Activated naive CD8-positive, alpha-beta T cell treated with anti-CD3 and anti-CD28 coated beads, Interleukin-2, amount 10 ng/mL, durations not matched to agents 7 days and 5 days (primary cell): ENCODE data around the gene DPM2. TPM values are rescaled to one million over a fixed set of nuclear protein-coding genes. Genes with fewer than 3 reads are reported as not detected.

Experiments used
- ATAC-seq: fragments of 150-1000 bp; cut with Tn5 transposase; one replicate; pipeline ENCODE4 v1.10.0; 2021; ENCODE audit warnings: low read depth, moderate library complexity
- POLR2A ChIA-PET: fragments of 350-600 bp; sonication (Branson Sonifier 250); formaldehyde crosslinking; loops from one replicate; lab custom pipeline; 2021; ENCODE audit warnings: antibody characterized with exemption; lab: Charles Lee
- DNase-seq: peaks from one replicate; pipeline ENCODE4 v3.0.0; 2021
- H3K27ac Mint-ChIP-seq: one replicate; pipeline ENCODE4 v1.8.0; 2022; ENCODE audit warnings: mild to moderate bottlenecking, mixed read lengths
- H3K27me3 Mint-ChIP-seq: one replicate; pipeline ENCODE4 v1.8.0; 2022; ENCODE audit warnings: mild to moderate bottlenecking, moderate library complexity, mixed read lengths
- H3K36me3 Mint-ChIP-seq: one replicate; pipeline ENCODE4 v1.8.0; 2021; ENCODE audit warnings: mild to moderate bottlenecking, mixed read lengths
- H3K4me1 Mint-ChIP-seq: one replicate; pipeline ENCODE4 v1.8.0; 2021; ENCODE audit warnings: mixed read lengths
- H3K4me3 Mint-ChIP-seq: one replicate; pipeline ENCODE4 v1.8.0; 2022; ENCODE audit warnings: mild to moderate bottlenecking, moderate library complexity, mixed read lengths
- H3K9me3 Mint-ChIP-seq: one replicate; pipeline ENCODE4 v1.8.0; 2021; ENCODE audit warnings: mixed read lengths
- total RNA-seq, 2 experiments: library from RNA; stranded (reverse); gene quantifications; one replicate each; pipeline ENCODE4 v1.2.3, GENCODE V29; 2021

DPM2 gene
- total RNA-seq, 2 experiments from 2014 or later: 49.2 to 54.2 TPM

DNA sequence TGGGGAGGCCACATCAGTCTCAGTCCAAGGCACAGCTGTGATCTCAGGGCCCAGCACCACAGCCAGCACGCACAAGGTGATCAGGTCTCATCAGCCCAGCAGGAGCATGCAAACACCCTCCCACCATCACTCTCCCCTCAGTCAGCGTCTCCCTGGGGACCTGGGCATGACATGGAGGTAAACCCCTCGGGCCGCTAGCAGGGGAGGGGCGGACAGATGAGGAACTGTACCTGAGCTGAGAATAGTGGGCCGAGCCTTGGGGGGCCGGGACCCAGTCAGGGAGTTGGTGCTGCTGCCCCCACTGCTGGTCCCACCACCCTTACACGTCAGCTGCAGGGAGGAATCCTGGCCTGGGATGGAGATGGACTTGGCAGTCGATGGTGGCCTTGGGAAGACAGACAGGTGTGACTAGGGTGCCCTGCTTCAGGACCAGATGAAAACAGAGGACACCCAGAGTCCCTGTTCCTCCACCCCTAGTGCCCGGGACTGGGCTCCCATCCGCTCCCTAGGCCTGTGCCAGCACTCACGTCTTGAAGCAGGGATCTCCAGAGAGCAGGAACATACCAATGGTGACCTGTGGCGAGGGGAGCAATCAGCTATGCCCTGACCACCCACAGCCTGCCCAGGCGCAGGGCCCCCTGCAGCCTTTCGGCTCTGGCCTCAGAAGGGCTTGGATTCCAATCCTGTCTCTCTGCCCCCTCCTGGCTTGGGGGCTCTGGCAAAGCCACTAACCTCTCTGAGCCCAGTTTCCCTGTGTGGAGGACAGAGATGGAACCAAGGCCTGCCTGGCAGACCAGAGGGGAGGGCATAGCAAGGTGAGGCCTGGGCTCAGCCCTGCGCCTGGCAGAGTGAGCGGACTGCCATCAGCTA is 10.4 kb upstream of the DPM2 start:
- Mint-ChIP-seq H3K36me3 (peaks cover 17% of the 10 kb centered on the region), H3K4me3 (no peak overlapping the region), H3K27me3 (no peaks in the 10 kb centered on the region), H3K4me1 (peaks cover 36% of the 10 kb centered on the region), H3K9me3 (no peaks in the 10 kb centered on the region), H3K27ac (peak overlapping the region; percentile 68)
- ATAC-seq (no peak), DNase-seq (no peak)
- POLR2A ChIA-PET: interaction anchor here (1.7 kb wide), 1 partner anchor 82 kb away, joined by 7 read pairs; no protein-coding TSS in a partner anchor

DNA sequence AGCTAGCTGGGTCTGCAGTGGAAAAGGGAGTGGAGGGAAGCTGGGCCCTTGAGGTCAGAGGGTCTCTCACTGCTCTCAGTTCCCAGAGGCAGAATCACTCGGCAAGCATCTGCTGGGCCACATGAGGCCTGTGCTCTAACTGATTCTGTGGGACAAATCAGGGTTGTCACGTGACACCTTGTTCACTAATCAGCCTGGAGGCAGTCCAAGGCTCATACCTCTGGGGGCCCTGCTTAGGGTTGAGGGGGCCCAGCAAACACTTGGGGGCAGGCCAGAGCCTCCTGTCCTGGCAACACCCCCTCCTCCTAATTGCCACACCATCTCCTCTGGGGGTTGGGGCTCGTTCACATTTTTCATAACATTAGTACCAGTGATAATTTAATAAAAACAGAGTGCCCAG is 9.1 kb upstream of the DPM2 start:
- no peak for ATAC-seq
- Mint-ChIP-seq H3K4me1 (peaks cover 32% of the 10 kb centered on the region), H3K27ac (no peak overlapping the region), H3K27me3 (no peaks in the 10 kb centered on the region), H3K36me3 (peaks cover 23% of the 10 kb centered on the region), H3K4me3 (no peak overlapping the region), H3K9me3 (no peaks in the 10 kb centered on the region)
- POLR2A ChIA-PET: interaction anchor here (0.8 to 1.0 kb wide), 2 partner anchors 9 to 29 kb away, joined by 3 to 4 read pairs; no protein-coding TSS in a partner anchor
- DNase-seq: no peak

DNA sequence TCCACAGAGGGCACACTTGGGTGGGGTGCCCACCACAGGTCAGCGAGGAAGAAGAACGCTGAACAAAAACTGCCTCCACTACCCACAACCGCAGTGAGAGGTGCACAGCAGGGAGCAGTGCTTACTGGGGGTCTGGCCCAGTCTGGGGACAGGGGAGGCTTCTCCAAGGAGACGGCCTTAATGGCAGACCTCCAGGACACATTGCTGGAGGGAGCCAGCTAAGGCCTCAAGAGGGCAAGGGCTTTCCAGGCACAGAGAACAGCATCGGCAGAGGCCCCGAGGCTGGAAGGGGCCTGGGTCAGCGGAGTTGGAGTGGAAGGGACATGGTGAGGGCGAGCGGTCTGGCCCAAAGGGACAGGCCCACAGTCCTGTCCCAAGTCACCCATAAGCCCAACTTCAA is 8.3 kb upstream of the DPM2 start:
- Mint-ChIP-seq H3K4me3 (no peak overlapping the region), H3K9me3 (no peaks in the 10 kb centered on the region), H3K27me3 (no peaks in the 10 kb centered on the region), H3K27ac (no peak overlapping the region), H3K4me1 (peaks cover 27% of the 10 kb centered on the region), H3K36me3 (peaks cover 21% of the 10 kb centered on the region)
- POLR2A ChIA-PET: interaction anchor here (0.8 to 1.0 kb wide), 2 partner anchors 9 to 30 kb away, joined by 3 to 4 read pairs; no protein-coding TSS in a partner anchor
- DNase-seq (no peak), ATAC-seq (no peak)

DNA sequence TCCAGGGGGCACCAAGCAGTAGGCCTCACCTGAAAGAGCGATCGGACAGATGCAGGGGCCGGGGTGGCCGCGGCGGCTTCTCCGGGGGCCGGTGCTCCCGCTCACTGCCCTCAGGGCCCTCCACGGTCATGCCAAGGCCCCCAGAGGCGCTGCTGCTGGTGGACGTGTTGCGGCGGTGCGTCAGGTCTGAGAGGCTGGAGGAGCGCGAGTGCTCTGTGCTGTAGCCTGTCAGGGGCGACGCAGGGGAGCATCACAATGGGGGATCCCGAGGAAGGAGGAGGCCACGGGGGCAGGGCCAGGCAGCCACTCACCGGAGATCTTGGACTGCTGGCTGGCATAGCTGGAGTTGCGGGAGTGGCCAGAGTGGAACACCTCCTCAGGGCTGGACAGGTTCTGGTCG is 7.7 kb upstream of the DPM2 start:
- H3K27me3 Mint-ChIP-seq: no peaks in the 10 kb centered on the region
- H3K27ac Mint-ChIP-seq: no peak overlapping the region
- ATAC-seq: no peak
- H3K9me3 Mint-ChIP-seq: no peaks in the 10 kb centered on the region
- POLR2A ChIA-PET: interaction anchor here (2.2 kb wide), 1 partner anchor 89 kb away, joined by 11 read pairs; no protein-coding TSS in a partner anchor
- DNase-seq: no peak
- no peak overlapping the region for H3K4me3 Mint-ChIP-seq
- peaks cover 23% of the 10 kb centered on the region for H3K4me1 Mint-ChIP-seq
- peaks cover 18% of the 10 kb centered on the region for H3K36me3 Mint-ChIP-seq

DNA sequence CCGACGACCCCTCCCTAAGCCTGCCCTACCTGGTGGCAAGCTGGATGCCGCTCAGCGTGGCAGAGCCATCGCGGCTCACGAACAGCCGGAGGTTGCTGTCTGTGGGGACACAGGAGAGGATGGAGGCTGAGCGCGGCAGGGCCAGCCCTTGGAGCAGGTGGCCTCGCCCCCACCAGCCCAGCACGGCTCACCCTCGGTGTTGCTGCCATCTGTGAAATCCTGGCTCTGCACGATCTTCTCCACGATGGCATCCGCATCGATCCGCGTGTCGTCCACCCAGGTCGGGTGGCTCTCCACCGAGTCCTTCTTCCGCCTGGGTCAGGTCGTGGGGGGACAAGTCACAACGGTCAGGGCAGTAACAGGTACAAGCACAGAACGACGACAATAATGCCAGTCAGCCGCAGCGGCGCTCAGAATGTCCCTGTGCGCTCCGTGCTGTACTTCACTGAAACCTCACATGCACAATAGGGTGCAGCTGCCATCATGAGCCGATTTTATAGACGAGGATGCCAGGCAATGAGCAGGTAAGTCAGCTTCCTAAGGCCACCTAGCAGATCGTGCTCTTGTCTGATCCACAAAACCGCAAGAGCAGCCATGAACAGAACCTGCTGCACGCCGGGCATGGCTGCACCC is 7.0 kb upstream of the DPM2 start:
- Mint-ChIP-seq H3K9me3 (no peaks in the 10 kb centered on the region), H3K4me3 (no peak overlapping the region), H3K27ac (peak overlapping the region; percentile 58), H3K4me1 (peaks cover 18% of the 10 kb centered on the region), H3K36me3 (peaks cover 15% of the 10 kb centered on the region), H3K27me3 (no peaks in the 10 kb centered on the region)
- DNase-seq (no peak), ATAC-seq (no peak)
- POLR2A ChIA-PET: interaction anchor here (1.3 to 2.2 kb wide), 2 partner anchors 31 to 89 kb away, joined by 3 to 11 read pairs; no protein-coding TSS in a partner anchor

DNA sequence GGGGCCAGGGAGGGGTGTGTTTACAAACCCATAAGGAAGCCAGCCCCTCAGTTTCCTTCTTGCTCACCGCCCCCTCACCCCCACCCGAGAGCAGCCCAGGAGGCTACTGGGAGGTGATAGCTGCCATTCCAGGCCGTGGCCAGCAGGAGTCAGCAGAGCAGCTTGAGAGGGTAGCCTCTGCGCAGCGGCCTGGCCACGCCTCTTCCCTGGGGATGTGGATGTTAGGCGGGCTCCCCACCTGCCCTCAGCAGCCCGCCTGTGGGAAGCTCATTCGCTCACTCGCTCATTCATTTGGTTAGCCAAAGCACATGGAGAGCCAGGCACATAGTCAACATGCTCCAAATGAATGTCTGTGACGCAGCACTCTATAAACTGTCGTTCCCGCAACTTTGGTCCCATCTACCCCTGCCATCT is 6.1 kb upstream of the DPM2 start:
- Mint-ChIP-seq H3K4me3 (no peak overlapping the region), H3K27ac (peak overlapping the region; percentile 52), H3K36me3 (peaks cover 15% of the 10 kb centered on the region), H3K27me3 (no peaks in the 10 kb centered on the region), H3K9me3 (no peaks in the 10 kb centered on the region), H3K4me1 (peaks cover 13% of the 10 kb centered on the region)
- POLR2A ChIA-PET: interaction anchor here (0.5 to 2.5 kb wide), 7 partner anchors 27 to 168 kb away, joined by 3 to 11 read pairs (median 4); partner anchors contain the start of genes EEIG1, NAIF1, SLC25A25 and ST6GALNAC4
- peak; percentile 82 for DNase-seq
- peak; percentile 68 for ATAC-seq

DNA sequence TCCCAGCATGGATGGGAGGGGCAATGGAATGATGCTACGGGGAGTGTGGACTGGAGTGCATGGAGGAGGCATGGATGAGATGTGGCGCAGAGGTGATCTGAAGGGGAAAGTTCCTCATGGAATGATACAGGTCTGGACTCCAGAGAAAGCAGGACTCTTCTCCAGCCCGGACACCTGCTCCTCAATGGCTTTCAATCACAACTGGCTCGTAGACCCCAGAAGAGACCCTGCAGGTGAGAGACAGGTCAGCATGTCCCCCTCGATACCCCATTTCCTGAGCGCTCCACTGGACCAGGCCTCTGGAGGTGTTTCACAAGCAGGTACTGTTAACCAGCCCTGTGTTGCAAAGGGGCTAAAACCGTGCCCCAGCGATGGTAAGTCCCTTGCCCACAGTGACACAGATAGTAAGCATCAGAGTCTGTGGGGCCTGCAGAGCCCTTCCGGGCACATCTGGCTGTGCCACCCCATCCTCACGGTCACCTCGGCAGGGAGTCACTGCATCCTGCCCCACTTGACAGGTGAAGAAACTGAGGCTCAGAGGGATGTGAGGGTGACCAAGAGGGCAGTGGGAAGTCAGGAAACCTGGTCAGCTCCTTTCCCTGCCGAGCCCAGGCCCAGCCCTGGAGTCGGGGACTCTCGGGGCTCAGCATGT is 5.5 kb upstream of the DPM2 start:
- ATAC-seq (no peak), DNase-seq (no peak)
- POLR2A ChIA-PET: interaction anchor here (0.5 to 2.5 kb wide), 8 partner anchors 12 to 169 kb away, joined by 3 to 11 read pairs (median 4); partner anchors contain the start of genes EEIG1, NAIF1, SLC25A25 and ST6GALNAC4
- Mint-ChIP-seq H3K4me1 (peaks cover 13% of the 10 kb centered on the region), H3K9me3 (no peaks in the 10 kb centered on the region), H3K4me3 (no peak overlapping the region), H3K27me3 (no peaks in the 10 kb centered on the region), H3K27ac (peak overlapping the region; percentile 79), H3K36me3 (peaks cover 15% of the 10 kb centered on the region)

DNA sequence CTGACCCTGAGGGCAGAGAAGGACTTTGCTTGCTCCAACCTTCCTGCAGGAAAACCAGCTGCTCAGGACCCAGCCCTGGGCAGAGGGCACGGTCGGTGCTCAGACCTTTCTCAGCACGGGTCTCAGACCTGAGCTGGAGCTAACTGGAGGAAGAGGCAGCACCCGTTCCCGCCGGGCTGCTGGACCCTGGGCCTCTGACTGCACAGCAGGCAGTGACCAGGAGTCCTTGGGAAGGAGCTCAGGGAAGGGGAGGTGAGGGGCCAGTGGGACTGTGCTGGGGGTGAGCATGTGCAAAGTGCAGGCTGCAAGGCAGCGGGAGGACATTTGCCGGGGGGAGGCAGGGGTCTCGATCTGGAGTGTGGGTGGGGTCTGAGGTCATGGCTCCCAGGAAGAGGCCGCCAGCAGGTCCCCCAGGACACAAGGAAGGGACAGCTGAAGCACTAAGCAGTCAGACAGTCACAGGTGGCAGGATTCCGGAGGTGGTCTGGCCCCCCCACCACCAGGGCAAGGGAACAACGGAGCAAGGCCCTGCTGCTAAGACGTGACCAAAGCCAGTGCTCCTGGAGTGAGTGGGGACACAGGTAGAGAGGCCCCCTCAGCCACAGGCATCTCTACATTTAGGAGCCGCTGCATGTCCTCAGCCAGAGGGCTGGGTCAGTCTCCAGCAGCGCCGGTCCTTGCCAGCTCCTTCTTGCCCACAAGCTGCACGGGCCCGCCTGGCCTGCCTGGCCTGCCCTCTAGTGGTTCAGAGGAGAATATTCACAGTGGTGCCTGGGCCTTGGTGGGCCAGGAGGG is 4.8 kb upstream of the DPM2 start:
- Mint-ChIP-seq H3K27ac (peak overlapping the region; percentile 79), H3K4me3 (no peak overlapping the region), H3K36me3 (peaks cover 15% of the 10 kb centered on the region), H3K9me3 (no peaks in the 10 kb centered on the region), H3K27me3 (no peaks in the 10 kb centered on the region), H3K4me1 (peaks cover 17% of the 10 kb centered on the region)
- DNase-seq (peak; percentile 66), ATAC-seq (peak; percentile 34)
- POLR2A ChIA-PET: interaction anchor here (0.7 to 2.5 kb wide), 5 partner anchors 13 to 125 kb away, joined by 3 to 8 read pairs (median 4); partner anchors contain the start of genes NAIF1, SLC25A25 and ST6GALNAC4

DNA sequence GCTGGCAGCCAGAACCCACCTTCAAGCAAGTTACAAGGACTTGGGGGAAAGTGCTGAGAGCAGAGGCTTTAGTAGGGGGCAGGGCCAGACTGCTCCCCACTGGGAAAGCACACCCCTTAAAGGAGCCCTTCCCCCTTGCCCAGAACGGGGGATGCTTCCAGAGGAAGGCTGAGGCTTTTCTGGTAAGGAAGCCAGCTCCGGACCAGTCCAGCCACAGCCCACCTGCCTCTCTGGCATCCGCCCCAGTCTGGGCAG is 4.2 kb upstream of the DPM2 start:
- ATAC-seq (no peak), DNase-seq (no peak)
- Mint-ChIP-seq H3K27me3 (no peaks in the 10 kb centered on the region), H3K4me3 (no peak overlapping the region), H3K9me3 (no peaks in the 10 kb centered on the region), H3K27ac (no peak overlapping the region), H3K4me1 (peaks cover 18% of the 10 kb centered on the region), H3K36me3 (peaks cover 14% of the 10 kb centered on the region)
- POLR2A ChIA-PET: interaction anchor here (1.1 to 2.5 kb wide), 2 partner anchors 14 to 126 kb away, joined by 4 to 8 read pairs; partner anchors contain the start of genes NAIF1 and SLC25A25

DNA sequence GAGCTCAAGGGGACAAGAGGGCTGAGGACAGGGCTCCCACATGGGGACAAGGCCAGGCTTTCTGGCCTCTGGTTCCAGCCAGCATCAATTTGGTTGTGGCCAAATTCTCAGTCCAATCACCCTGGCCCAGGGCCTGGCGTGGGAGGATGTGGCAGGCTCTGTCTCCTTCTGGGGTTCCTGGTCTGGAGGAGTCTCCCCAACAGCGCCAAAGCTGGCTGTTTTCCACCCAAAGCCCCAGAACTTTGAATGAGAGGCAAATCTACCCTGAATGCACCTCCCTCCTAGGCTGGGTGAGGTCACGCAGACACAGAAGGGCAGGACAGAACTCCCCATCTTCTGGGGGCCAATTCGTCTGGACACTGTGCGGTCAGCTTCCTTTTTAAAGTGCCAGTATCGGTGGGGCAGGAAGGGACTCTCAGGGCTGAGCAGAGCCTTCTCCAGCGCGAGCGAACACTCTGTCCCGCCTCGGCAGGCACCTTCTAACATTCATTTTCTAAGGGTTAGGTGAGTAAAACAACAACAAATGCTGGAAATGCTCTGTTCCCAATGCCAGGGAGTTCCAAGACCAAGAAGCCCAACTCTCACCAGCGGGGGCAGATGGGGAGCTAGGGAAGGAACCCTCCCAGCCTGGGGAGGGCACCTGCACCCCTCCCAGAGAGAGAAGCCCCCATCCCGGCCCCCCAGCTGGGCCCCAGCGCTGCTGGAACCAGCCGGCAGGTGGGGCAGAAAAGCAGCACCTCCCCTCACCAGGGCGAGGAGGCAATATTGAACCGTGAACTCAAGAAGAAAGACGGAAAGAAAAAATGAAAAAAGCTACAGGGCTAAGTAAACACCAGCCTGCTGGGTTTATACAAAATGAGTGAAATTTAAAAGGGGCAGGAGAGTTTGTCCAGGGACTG is 3.7 kb upstream of the DPM2 start:
- H3K9me3 Mint-ChIP-seq: no peaks in the 10 kb centered on the region
- ATAC-seq (no peak), DNase-seq (no peak)
- H3K27me3 Mint-ChIP-seq: no peaks in the 10 kb centered on the region
- no peak overlapping the region for H3K27ac Mint-ChIP-seq
- H3K4me1 Mint-ChIP-seq: peaks cover 23% of the 10 kb centered on the region
- H3K4me3 Mint-ChIP-seq: no peak overlapping the region
- H3K36me3 Mint-ChIP-seq: peaks cover 13% of the 10 kb centered on the region
- POLR2A ChIA-PET: interaction anchor here (0.7 to 2.5 kb wide), 2 partner anchors 126 to 137 kb away, joined by 3 to 8 read pairs; partner anchors contain the start of genes NAIF1 and SLC25A25

DNA sequence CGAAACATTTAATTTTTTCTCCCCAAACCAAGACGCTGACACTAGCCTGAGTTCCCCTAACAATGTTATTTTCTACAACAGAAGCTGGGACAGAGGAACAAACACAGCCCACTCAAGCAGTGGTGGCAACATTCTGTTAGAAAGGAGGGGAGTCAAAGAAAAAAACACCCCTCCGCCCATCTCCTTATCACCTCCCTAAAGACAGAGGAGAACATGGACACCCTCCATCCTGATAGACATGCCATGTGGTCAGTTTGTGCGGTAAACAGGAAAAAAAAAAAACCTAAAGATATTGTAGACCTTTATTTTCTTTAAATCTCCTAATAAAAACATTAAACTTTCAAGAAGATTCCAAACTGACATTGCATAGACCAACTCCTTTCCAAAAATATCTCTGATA is 2.9 kb upstream of the DPM2 start:
- POLR2A ChIA-PET: interaction anchor here (0.7 kb wide), 1 partner anchor 138 kb away, joined by 3 read pairs; no protein-coding TSS in a partner anchor
- DNase-seq (no peak), ATAC-seq (no peak)
- Mint-ChIP-seq H3K9me3 (no peaks in the 10 kb centered on the region), H3K27ac (peak overlapping the region; percentile 11), H3K4me3 (no peak overlapping the region), H3K36me3 (peaks cover 15% of the 10 kb centered on the region), H3K27me3 (no peaks in the 10 kb centered on the region), H3K4me1 (peaks cover 30% of the 10 kb centered on the region)
